ACC112 (cell line): Measurements from ENCODE around the gene AATF.

Source experiments
- H2AFZ ChIP-seq: fragments of 200-600 bp; sonication (generic); one replicate; pipeline ENCODE4 v1.6.0; 2017; ENCODE audit warnings: antibody characterized with exemption, low read length; ENCODE audit not compliant: unreplicated experiment
- H3K27ac ChIP-seq: fragments of 200-600 bp; sonication (generic); 2 replicates; pipeline ENCODE4 v1.5.1; 2014; ENCODE audit warnings: low read depth, mild to moderate bottlenecking, antibody characterized with exemption, low read length, moderate library complexity
- H3K27me3 ChIP-seq: fragments of 200-600 bp; sonication (generic); 2 replicates; pipeline ENCODE4 v1.6.1; 2014; ENCODE audit warnings: mild to moderate bottlenecking, antibody characterized with exemption, low read length, moderate library complexity, mixed read lengths; ENCODE audit not compliant: insufficient read depth
- H3K36me3 ChIP-seq: fragments of 200-600 bp; sonication (generic); 2 replicates; pipeline ENCODE4 v1.6.1; 2016; ENCODE audit warnings: mild to moderate bottlenecking, antibody characterized with exemption, low read length, moderate library complexity, mixed read lengths; ENCODE audit not compliant: insufficient read depth
- H3K4me1 ChIP-seq: fragments of 200-600 bp; sonication (generic); one replicate; pipeline ENCODE4 v1.6.1; 2016; ENCODE audit warnings: low read length, mixed read lengths; ENCODE audit not compliant: insufficient read depth, unreplicated experiment, control insufficient read depth
- H3K4me3 ChIP-seq: fragments of 200-600 bp; sonication (generic); 2 replicates; pipeline ENCODE4 v1.5.1; 2014; ENCODE audit warnings: mild to moderate bottlenecking, low read depth, low read length
- H3K79me2 ChIP-seq: fragments of 200-600 bp; sonication (generic); one replicate; pipeline ENCODE4 v1.6.0; 2016; ENCODE audit warnings: low read length; ENCODE audit not compliant: control insufficient read depth, unreplicated experiment, insufficient read depth

Gene AATF

DNA sequence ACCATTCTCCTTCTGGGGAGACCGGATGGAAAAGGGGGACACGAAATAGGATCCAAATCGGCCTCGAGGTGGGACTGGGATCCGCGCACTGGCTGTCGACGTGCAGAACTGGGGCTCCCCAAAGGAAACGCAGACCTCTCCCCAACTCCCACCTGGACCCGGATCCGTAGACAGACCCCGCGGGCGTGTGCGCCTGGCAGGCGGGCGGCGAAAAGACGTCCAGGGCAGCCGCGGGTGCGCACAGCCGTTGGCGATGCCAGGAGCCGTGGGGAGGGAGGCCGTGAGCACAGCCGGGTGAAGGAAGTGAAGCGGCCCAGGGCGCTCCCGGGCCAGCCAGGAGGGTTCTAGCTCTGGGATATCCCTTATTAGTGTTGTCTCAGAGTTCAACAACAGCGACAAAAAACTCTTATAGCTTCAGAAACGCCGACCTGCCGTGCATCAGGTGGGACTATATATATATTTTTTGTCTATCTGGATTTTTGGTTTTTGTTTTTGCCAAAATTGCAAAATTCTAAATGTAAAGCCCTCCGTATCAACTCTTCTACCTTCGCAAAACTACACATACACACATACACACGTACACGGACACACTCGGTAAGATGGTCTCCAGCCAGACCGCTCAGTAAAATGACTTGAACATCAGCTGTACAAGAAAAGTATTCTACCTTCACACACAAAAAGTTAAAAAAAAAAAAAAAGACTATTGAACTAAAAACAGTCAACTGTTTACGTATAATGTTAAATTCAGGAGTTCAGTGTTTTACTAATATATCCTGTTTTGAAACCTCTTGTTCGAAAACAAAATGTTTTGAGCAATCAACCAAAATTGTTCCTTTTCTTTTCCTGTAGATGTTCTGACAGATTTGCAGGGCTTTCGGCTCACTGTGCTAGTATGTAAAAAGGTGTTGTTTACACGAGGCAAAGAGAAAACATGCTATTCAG is 5.2 kb upstream of the AATF start:
- no peak overlapping the region for H3K4me3 ChIP-seq
- H3K79me2 ChIP-seq: no peaks in the 10 kb centered on the region
- no peak overlapping the region for H3K27ac ChIP-seq
- H3K36me3 ChIP-seq: no peaks in the 10 kb centered on the region
- no peaks in the 10 kb centered on the region for H3K4me1 ChIP-seq
- no peak overlapping the region for H2AFZ ChIP-seq
- peaks cover 93% of the 10 kb centered on the region for H3K27me3 ChIP-seq

DNA sequence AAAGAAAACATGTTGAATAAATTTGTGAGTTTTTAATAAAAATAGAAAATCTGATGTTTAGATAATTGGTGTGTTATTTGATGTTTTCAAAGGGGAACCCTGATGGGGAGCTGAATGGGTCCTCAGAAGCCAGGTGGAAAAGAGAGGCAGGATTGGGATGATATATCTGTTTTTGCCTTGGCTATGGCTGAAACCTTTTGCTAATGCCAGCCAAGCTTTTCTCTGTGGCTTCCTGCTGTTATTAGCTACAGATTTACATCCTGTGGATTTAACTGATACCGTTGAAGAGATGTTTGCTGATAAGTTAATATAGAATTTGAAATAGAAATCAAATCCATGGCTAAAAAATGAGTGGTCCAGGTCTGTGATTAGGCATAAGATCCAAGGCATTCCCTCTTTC is 4.2 kb upstream of the AATF start:
- Histone ChIP-seq H3K36me3 (no peaks in the 10 kb centered on the region), H3K4me3 (no peak overlapping the region), H3K4me1 (no peaks in the 10 kb centered on the region), H2AFZ (no peak overlapping the region), H3K27ac (no peak overlapping the region), H3K79me2 (peaks cover under 1% of the 10 kb centered on the region), H3K27me3 (peaks cover 83% of the 10 kb centered on the region)

DNA sequence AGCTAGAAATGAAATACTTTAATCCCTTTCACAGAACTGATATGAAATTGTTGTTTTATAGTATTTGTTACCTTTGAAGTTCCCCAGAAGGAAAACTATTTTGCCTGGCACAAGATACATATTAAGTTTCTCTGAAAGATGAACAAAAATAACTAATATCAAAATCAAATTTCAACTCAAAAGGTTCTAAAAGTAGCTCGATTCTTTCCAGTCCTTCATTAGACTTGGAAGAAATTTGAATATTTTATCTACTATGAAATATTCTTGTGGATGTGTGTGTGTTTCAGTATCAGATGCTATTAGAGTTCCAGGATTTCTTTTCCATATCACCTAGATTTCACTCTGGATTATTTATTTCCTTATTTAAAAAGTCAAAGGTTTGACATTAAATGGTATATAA is 3.6 kb upstream of the AATF start:
- H3K79me2 ChIP-seq: peaks cover 6% of the 10 kb centered on the region
- no peak overlapping the region for H3K27ac ChIP-seq
- H3K4me3 ChIP-seq: no peak overlapping the region
- H3K27me3 ChIP-seq: peaks cover 79% of the 10 kb centered on the region
- no peaks in the 10 kb centered on the region for H3K36me3 ChIP-seq
- H3K4me1 ChIP-seq: no peaks in the 10 kb centered on the region
- H2AFZ ChIP-seq: no peak overlapping the region

DNA sequence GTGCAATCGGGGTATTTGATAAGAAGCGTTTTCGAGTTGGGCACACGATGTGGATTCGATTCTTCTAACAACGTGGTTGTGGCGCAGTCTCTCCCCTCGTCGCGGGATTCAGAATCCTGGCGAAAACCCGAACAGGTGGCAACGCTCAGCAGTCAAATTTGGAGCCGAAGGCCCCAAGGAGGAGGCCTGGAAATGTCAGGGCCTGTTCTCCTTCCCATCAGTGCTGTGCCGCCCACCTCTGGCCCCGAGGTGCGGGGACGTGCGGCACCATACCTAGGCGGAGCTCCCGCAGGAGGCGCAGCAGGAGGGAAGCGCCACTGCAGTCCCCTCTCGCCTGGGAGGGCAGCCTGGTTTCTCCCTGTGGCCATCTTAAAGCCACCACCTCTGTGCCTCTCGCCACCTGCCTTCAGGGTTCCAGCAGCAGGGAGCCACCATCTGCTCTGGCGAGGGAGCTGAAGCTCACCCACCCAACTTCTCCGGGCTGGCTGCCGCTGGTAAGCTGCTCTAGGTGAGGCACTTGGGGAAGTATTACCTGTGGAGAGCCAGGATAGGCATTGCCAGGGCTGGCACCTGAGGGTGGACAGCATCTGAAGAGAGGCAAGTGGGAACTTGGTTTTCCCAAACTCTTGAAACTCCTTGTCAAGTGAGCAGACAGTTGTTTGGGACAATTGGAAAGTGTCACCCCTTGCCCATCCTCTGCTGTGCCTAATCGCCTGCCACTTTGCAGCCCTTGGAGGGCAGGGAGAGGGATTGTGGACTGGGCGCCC is 2.6 kb upstream of the AATF start:
- Histone ChIP-seq H3K79me2 (peaks cover 15% of the 10 kb centered on the region), H3K27ac (no peak overlapping the region), H3K27me3 (peaks cover 69% of the 10 kb centered on the region), H3K4me3 (no peak overlapping the region), H2AFZ (no peak overlapping the region), H3K4me1 (peaks cover 6% of the 10 kb centered on the region), H3K36me3 (no peaks in the 10 kb centered on the region)

DNA sequence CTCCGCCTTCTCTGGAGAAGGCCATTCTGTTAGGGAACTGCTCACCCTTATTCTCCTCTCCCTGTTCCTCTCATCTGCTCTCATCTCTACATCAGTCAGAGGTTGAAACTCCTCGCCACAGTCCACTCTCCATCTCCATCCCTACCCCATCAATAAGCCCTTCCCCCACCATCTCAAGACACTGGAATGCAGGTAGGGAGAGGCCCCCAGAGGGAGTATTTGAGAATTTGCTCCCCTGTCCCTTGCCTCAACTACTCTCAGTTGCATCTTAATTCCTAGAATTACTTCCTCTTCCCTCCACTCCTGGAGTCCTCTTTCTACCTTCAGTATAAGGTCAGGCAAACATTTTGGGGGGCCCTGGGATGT is 2.0 kb upstream of the AATF start:
- Histone ChIP-seq H3K36me3 (no peaks in the 10 kb centered on the region), H3K4me3 (no peak overlapping the region), H3K4me1 (peaks cover 9% of the 10 kb centered on the region), H3K27me3 (peaks cover 63% of the 10 kb centered on the region), H3K27ac (no peak overlapping the region), H2AFZ (no peak overlapping the region), H3K79me2 (peaks cover 16% of the 10 kb centered on the region)

DNA sequence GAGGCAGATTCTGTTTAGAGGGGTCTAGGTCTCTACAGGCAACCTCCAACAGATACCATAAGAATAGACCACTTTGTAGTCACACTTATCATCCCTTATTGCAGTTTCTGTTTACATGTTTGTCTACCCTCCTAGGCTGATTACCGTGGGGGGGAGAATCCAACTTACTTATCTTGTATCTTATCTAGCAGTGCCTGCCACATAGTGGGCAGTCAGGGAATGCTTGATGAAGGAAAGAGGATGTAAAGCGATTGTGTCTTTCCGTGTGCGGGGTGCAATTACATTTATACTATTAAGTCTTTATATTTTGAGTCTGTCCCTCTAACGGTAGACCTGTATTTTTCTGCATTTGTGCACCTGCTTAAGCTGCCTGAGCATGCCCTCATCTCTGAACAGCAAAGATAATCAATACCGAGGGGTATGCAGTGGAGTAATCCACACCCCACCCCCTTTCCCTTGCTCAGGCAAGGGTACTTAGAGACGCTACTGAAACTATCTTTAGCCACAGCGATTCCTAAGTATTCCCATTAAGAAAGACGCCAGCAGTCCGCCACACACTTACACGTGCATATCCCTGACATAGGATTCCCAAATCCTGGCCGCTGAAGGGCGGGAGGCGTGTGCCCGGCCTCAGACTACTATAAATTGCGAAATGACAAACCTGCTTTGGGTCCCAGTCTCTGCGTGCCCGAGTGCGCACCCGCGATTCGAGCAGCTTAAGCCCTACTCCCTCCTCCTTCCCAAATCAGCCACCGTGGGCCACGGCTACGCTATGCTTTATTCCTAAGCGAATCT is 635 bp upstream of the AATF start:
- Histone ChIP-seq H3K4me1 (peaks cover 9% of the 10 kb centered on the region), H3K27ac (no peak overlapping the region), H3K79me2 (peaks cover 20% of the 10 kb centered on the region), H3K36me3 (no peaks in the 10 kb centered on the region), H3K27me3 (peaks cover 49% of the 10 kb centered on the region), H2AFZ (peak overlapping the region; percentile 19), H3K4me3 (peak overlapping the region; percentile 84)

DNA sequence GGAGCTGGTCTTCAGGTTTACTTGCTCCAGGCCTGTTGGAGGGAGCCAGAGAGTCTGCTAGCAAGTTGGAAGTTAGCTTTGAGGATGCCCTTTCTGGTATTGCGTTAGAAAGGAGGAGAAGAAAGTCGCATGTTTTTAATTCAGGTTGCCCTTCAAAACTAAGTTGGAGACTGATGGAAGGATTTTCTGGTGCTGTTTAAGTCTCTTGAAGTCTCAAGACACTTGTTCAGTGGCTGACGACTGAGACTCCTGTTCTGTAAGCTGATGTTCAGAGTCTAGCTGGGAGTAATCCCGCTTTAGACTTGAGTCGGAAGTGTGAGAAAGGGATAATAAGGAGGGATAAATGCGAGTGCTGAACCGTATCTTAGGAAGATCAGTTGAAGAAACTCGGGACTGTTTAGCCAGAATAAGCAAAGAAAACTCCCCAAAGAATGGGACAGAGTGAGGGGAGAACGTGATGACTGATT is 740 bp downstream of the AATF start:
- Histone ChIP-seq H3K4me1 (peaks cover 9% of the 10 kb centered on the region), H3K27ac (peak overlapping the region; percentile 83), H3K79me2 (peaks cover 20% of the 10 kb centered on the region), H3K36me3 (no peaks in the 10 kb centered on the region), H3K4me3 (peak overlapping the region; percentile 84), H3K27me3 (peaks cover 35% of the 10 kb centered on the region), H2AFZ (peak overlapping the region; percentile 97)

DNA sequence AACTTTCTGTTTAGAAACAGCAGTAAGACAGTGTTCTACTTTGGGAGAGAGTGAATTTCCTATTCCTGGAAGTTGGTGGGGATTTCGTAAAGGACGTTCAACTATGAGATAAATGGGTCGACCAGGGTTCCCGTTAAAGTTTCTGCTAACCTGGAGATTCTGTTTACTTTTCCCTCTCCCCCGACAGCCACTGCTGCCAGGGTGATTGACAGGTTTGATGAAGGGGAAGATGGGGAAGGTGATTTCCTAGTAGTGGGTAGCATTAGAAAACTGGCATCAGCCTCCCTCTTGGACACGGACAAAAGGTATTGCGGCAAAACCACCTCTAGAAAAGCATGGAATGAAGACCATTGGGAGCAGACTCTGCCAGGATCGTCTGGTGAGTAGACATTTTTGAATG is 1.3 kb downstream of the AATF start:
- no peaks in the 10 kb centered on the region; the same call in 1 of the 2 replicates for H3K36me3 ChIP-seq
- H2AFZ ChIP-seq: no peak overlapping the region
- H3K4me1 ChIP-seq: peaks cover 9% of the 10 kb centered on the region
- peaks cover 30% of the 10 kb centered on the region for H3K27me3 ChIP-seq
- 0 out of 2 replicates have a peak overlapping the region, but pooled peaks have one; percentile 83 for H3K27ac ChIP-seq
- peaks cover 20% of the 10 kb centered on the region for H3K79me2 ChIP-seq
- peak overlapping the region; percentile 84 for H3K4me3 ChIP-seq

DNA sequence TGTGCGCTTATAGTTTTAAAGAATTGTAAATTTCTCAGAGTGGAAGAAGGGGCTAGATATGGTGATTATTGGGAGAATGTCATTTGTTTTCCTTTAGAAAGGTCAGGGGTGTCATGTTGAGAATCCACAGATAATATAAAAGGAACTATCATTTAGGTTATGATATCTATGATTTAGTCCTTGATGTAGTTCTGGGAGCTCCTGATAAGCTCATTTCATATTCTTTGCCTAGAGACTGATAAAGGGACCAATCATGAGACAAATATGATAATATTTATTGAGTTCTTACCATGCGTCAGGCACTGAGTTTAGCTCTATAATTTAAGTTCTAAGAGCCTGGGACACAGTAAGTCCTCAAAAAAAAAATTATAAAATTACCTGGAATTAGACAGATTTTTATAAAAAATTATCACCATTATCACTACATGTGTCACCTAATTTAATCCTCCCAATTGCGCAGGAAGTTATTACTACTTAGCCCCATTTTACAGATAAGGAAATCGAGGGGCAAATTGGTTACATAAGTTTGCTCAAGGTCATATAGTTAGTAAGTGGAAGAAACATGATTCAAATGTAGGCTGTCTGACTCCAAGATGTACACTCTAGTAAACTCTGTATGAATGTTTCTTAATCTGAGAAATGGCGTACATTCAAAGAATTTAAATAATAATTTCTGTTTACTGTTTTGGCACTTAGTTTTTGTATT is 2.5 kb downstream of the AATF start:
- Histone ChIP-seq H3K4me1 (peaks cover 9% of the 10 kb centered on the region), H3K79me2 (peaks cover 20% of the 10 kb centered on the region), H3K4me3 (no peak overlapping the region), H3K27me3 (peaks cover 18% of the 10 kb centered on the region), H3K36me3 (no peaks in the 10 kb centered on the region; the same call in 1 of the 2 replicates), H2AFZ (no peak overlapping the region), H3K27ac (no peak overlapping the region)

DNA sequence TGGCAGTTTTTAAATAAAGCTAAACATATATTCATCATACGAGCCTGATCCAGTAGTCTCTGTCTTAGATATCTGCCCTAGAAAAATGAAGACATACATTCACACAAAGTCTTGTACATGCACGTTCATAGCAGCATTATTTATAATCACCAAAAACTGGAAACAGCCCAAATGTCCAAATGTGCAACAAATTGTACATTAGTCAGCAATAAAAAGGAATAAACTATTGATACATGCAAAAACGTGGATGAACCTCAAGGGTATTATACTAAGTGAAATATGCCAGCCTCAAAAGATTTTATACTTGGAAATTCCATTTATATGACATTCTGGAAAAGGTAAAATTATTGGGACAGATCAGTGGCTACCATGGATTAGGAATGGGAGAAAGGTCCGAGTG is 22.8 kb downstream of the AATF start:
- Histone ChIP-seq H3K4me1 (no peaks in the 10 kb centered on the region), H3K4me3 (no peak overlapping the region), H3K27ac (no peak overlapping the region), H3K27me3 (no peaks in the 10 kb centered on the region), H2AFZ (no peak overlapping the region), H3K79me2 (no peaks in the 10 kb centered on the region), H3K36me3 (no peaks in the 10 kb centered on the region)
